Karpas-422 (cell line): ENCODE measurements around the gene KIF23. TPM values are rescaled to one million over a fixed set of nuclear protein-coding genes. Genes with fewer than 3 reads are reported as not detected.

Source experiments
- DNase-seq: peaks from one replicate; pipeline ENCODE4 v3.0.0-alpha.2; 2015
- H2AFZ ChIP-seq: fragments of 200-600 bp; sonication (generic); 2 replicates; pipeline ENCODE4 v1.6.1; 2014; ENCODE audit warnings: antibody characterized with exemption, low read length, mixed read lengths
- H3K27ac ChIP-seq: fragments of 200-600 bp; sonication (generic); 2 replicates; pipeline ENCODE4 v1.5.1; 2014; ENCODE audit warnings: mild to moderate bottlenecking, low read length, moderate library complexity
- H3K27me3 ChIP-seq: fragments of 200-600 bp; sonication (generic); 2 replicates; pipeline ENCODE4 v1.6.1; 2014; ENCODE audit warnings: low read length, mixed read lengths
- H3K36me3 ChIP-seq: fragments of 200-600 bp; sonication (generic); 2 replicates; pipeline ENCODE4 v1.6.1; 2014; ENCODE audit warnings: low read length, mixed read lengths; ENCODE audit not compliant: insufficient read depth
- H3K4me1 ChIP-seq: fragments of 200-600 bp; sonication (generic); 2 replicates; pipeline ENCODE4 v1.6.1; 2014; ENCODE audit warnings: mild to moderate bottlenecking, low read length, mixed read lengths
- H3K4me2 ChIP-seq: fragments of 200-600 bp; sonication (generic); 2 replicates; pipeline ENCODE4 v1.6.1; 2014; ENCODE audit warnings: low read length, low read depth, mild to moderate bottlenecking; ENCODE audit not compliant: poor library complexity, severe bottlenecking
- H3K4me3 ChIP-seq: fragments of 200-600 bp; sonication (generic); 2 replicates; pipeline ENCODE4 v1.5.1; 2014; ENCODE audit warnings: mild to moderate bottlenecking, antibody characterized with exemption, low read length, mixed read lengths
- H3K79me2 ChIP-seq: fragments of 200-600 bp; sonication (generic); 2 replicates; pipeline ENCODE4 v1.6.1; 2014; ENCODE audit warnings: mild to moderate bottlenecking, low read length, mixed read lengths
- H3K9ac ChIP-seq: fragments of 200-600 bp; sonication (generic); 2 replicates; pipeline ENCODE4 v1.6.0; 2014; ENCODE audit warnings: low read length
- H3K9me2 ChIP-seq: fragments of 200-600 bp; sonication (generic), shearing (Covaris generic); replicated peaks from 2 replicates; pipeline ENCODE4 v1.6.0; 2014; ENCODE audit warnings: mild to moderate bottlenecking, low read length, moderate library complexity; ENCODE audit not compliant: insufficient read depth
- H3K9me3 ChIP-seq: fragments of 300-700, 200-600 bp; sonication (generic); 2 replicates; pipeline ENCODE4 v1.6.1; 2014; ENCODE audit warnings: low read length, mixed read lengths
- H4K20me1 ChIP-seq: fragments of 200-600 bp; sonication (generic); 2 replicates; pipeline ENCODE4 v1.6.1; 2014; ENCODE audit warnings: mild to moderate bottlenecking, antibody characterized with exemption, low read length, low read depth; ENCODE audit not compliant: insufficient read depth
- total RNA-seq: library from RNA; depleted of rRNA; stranded (reverse); fragments of >200 nt; shearing (Covaris generic); gene quantifications from 2 replicates; pipeline ENCODE4 v1.2.3, GENCODE V29; 2014; ENCODE audit warnings: low replicate concordance; rRNA removed

KIF23 gene
- total RNA-seq: 28.2 and 32.4 TPM in 2 replicates

DNA sequence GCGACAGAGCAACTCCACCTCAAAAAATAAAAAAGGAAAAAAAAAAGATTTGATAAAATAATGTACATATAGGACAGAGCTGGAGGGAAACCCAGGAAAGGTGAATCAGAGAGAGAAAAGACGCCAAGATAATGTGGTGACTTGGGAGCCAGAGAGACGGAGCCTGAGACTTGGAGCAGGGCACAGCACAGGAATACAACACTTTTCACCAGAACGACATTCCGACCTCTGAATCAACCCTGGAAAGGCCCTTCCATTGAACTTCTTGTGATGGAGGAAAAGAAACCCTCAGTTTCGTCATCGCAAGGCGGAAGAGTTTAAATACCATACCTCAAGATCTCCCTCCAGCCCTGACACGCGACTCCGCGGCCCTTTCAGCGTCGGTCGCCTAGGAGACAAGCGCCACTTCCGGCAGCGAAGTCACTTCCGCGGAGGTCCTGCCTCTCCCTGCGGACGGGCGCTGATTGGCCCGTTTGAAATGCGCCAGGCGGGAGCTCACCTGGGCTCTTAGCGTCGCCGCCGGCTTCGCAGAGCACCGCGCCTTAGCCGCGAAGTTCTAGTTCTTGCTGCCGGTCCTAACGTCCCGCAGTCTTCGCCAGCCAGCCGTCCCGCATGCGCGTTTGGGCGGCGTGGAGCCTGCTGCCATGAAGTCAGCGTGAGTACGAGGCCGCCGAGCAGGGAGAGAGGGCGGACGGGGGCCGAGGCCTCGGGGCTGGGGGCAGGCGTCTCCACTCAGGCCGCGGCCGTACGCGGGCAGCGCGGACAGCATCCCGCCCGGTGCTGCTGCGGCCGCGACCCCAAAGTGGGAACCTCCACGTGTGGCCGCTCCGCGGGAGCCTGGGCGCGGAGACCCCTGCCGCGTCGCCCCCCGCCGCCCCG lies at the start of gene KIF23:
KIF23 (plus strand) TSS at position 528 of the 879 bp plus-strand sequence; CDS start at position 645, 117 bp downstream.
- Histone ChIP-seq H3K27ac (peak within 1 kb of the TSS; percentile 58), H3K4me1 (peaks cover 26% of the 10 kb centered on the region), H3K36me3 (peaks cover 18% of the 10 kb centered on the region), H3K79me2 (peaks cover 46% of the 10 kb centered on the region), H4K20me1 (no peaks in the 10 kb centered on the region), H3K4me3 (peak within 1 kb of the TSS; percentile 81), H3K4me2 (peak within 1 kb of the TSS; percentile 90), H3K9me2 (no peaks in the 10 kb centered on the region), H3K9me3 (no peaks in the 10 kb centered on the region), H3K27me3 (0 out of 2 replicates have a peak, but pooled peaks cover 2% of the 10 kb centered on the region), H2AFZ (peak within 1 kb of the TSS; percentile 86; the same call in 1 of the 2 replicates), H3K9ac (peak within 1 kb of the TSS; percentile 83)
- peak; percentile 98 for DNase-seq

GRCh38 chr15:69367236-69367635 lies 46.9 kb upstream of the KIF23 start:
- H3K4me3 ChIP-seq: no peak overlapping the region
- H3K27ac ChIP-seq: no peak overlapping the region
- no peaks in the 10 kb centered on the region for H3K79me2 ChIP-seq
- no peaks in the 10 kb centered on the region for H3K9me3 ChIP-seq
- no peak overlapping the region for H2AFZ ChIP-seq
- no peak for DNase-seq
- no peaks in the 10 kb centered on the region for H3K27me3 ChIP-seq
- no peak overlapping the region for H3K9ac ChIP-seq
- no peak overlapping the region for H3K4me2 ChIP-seq
- no peaks in the 10 kb centered on the region for H4K20me1 ChIP-seq
- no peaks in the 10 kb centered on the region for H3K9me2 ChIP-seq
- no peaks in the 10 kb centered on the region for H3K4me1 ChIP-seq
- no peaks in the 10 kb centered on the region for H3K36me3 ChIP-seq

DNA sequence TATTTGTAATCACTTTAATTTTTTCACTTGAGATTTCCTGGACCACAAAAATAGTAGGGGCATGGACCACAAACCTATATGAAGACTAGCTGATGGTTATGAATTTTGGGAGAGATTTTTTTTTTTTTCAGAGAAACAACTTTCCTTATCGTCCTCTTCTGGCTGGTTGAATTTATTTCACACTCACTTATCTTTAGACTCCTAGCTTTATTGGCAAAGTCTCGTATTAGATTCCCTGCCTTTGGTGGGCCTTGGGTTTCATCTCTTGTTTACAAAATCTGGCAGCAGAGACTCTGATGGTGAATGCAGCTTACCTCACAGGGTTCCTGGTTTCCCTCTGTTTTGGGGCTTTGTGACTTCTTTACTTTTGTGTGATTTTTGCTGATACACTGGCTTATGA lies 44.5 kb upstream of the KIF23 start:
- H3K27me3 ChIP-seq: no peaks in the 10 kb centered on the region

DNA sequence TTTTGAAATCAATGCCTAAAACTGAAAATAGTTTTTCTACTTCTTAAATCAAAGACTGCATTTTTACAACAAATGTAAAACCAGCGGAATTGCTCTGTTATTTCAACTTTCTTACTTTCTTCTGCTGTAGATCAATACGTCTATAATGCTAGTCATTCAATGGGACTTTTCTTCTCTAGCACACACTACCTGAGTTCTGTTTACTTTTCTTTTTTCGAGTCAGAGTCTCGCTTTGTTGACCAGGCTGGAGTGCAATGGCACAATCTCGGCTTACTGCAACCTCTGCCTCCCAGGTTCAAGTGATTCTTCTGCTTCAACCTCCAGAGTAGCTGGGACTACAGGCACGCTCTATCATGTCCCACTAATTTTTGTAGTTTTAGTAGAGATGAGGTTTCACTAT lies 40.7 kb upstream of the KIF23 start:
- no peaks in the 10 kb centered on the region for H3K4me1 ChIP-seq
- no peak overlapping the region for H3K27ac ChIP-seq
- H3K4me3 ChIP-seq: no peak overlapping the region
- no peak for DNase-seq
- H3K9me2 ChIP-seq: no peaks in the 10 kb centered on the region
- H3K79me2 ChIP-seq: no peaks in the 10 kb centered on the region
- H3K9ac ChIP-seq: no peak overlapping the region
- H3K4me2 ChIP-seq: no peak overlapping the region
- no peaks in the 10 kb centered on the region for H4K20me1 ChIP-seq
- no peaks in the 10 kb centered on the region for H3K27me3 ChIP-seq
- no peak overlapping the region for H2AFZ ChIP-seq
- H3K9me3 ChIP-seq: no peaks in the 10 kb centered on the region
- H3K36me3 ChIP-seq: no peaks in the 10 kb centered on the region

More for the DNA sequence above, 44.5 kb upstream of the KIF23 start:
- H3K9me3 ChIP-seq: no peaks in the 10 kb centered on the region
- no peak overlapping the region for H3K27ac ChIP-seq
- H3K36me3 ChIP-seq: no peaks in the 10 kb centered on the region
- no peak overlapping the region for H2AFZ ChIP-seq
- H3K9me2 ChIP-seq: no peaks in the 10 kb centered on the region
- H3K4me3 ChIP-seq: no peak overlapping the region
- no peaks in the 10 kb centered on the region for H4K20me1 ChIP-seq
- H3K9ac ChIP-seq: no peak overlapping the region
- no peaks in the 10 kb centered on the region for H3K4me1 ChIP-seq
- no peaks in the 10 kb centered on the region for H3K79me2 ChIP-seq
- DNase-seq: no peak
- no peak overlapping the region for H3K4me2 ChIP-seq

GRCh38 chr15:69375151-69375790 lies 38.9 kb upstream of the KIF23 start:
- Histone ChIP-seq H2AFZ (no peak overlapping the region), H3K4me2 (no peak overlapping the region), H4K20me1 (no peaks in the 10 kb centered on the region), H3K9ac (no peak overlapping the region), H3K36me3 (no peaks in the 10 kb centered on the region), H3K9me3 (no peaks in the 10 kb centered on the region), H3K27me3 (no peaks in the 10 kb centered on the region), H3K4me1 (no peaks in the 10 kb centered on the region), H3K9me2 (no peaks in the 10 kb centered on the region), H3K79me2 (no peaks in the 10 kb centered on the region), H3K27ac (no peak overlapping the region), H3K4me3 (no peak overlapping the region)
- no peak for DNase-seq

DNA sequence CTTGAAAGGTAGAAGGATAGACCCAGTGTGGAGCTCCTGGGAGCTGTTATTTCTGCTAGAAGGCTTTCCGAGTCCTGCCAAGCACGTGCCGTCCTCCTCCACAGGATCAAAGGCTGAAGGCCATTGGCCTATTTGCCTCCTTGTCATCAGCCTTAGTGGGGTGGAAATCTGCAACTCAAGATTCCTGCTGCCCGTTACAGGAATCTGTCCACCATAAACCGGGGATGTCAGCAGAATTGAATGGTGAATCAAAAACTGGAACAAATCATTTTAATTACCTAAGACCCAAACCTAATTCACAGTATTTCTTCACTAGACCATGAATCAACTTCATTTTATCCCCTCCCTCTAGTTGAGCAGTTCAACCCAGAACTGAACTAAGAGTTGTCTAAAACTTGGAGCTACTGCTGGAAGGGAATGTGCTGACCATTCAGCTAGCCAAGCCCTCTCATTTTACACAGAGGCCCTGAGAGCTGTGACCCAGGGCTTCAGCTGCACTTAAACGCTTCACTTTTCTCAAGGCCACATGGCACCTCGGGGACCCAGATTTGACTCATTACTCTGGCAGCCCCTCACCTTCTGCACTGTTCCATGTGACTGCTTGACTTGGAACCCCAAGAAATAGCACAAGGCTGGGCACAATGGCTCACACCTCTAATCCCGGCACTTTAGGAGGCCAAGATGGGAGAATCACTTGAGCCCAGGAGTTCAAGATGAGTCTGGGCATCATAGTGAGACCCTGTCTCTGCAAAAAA lies 36.8 kb upstream of the KIF23 start:
- no peaks in the 10 kb centered on the region for H3K4me1 ChIP-seq
- no peak overlapping the region for H3K9ac ChIP-seq
- H3K27me3 ChIP-seq: no peaks in the 10 kb centered on the region
- H3K4me2 ChIP-seq: no peak overlapping the region
- no peaks in the 10 kb centered on the region for H4K20me1 ChIP-seq
- no peak overlapping the region for H3K27ac ChIP-seq
- H3K9me3 ChIP-seq: no peaks in the 10 kb centered on the region
- no peaks in the 10 kb centered on the region for H3K79me2 ChIP-seq
- DNase-seq: no peak
- H3K4me3 ChIP-seq: no peak overlapping the region
- H3K9me2 ChIP-seq: no peaks in the 10 kb centered on the region
- H3K36me3 ChIP-seq: no peaks in the 10 kb centered on the region
- no peak overlapping the region for H2AFZ ChIP-seq

DNA sequence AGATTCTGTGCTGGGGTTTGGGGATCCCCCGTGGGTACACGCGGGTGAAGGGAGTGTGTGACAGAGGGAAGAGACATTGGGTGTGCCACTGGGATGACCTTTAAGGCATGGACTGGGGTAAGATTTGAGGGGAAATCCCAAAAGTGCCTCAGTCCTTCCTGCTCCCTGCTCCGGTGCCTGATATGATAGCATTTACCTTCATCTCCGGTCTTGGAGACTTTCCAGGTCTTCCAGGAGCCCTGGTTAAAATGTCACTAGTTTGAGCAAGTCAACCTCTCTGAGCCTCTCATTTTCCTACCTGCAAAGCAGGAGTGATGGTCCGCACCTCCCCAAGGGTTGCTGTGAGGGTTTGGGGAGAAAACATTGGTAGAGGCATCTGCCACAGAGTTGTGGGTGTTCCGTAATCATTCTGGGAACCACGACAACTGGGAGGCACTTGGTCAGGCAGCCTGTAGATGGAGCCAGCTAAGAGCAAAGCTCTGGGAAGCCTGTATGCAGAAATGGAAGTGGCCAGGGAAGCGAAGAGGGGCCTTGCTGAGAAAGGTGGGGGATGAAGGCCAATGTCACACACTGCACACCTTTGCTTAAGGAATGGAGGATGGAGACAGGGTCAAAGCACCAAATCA lies 33.9 kb upstream of the KIF23 start:
- no peak overlapping the region for H2AFZ ChIP-seq

More for the DNA sequence above, 33.9 kb upstream of the KIF23 start:
- Histone ChIP-seq H3K9me2 (no peaks in the 10 kb centered on the region), H3K27ac (no peak overlapping the region), H3K36me3 (no peaks in the 10 kb centered on the region), H4K20me1 (no peaks in the 10 kb centered on the region), H3K27me3 (no peaks in the 10 kb centered on the region), H3K9ac (no peak overlapping the region), H3K9me3 (no peaks in the 10 kb centered on the region), H3K4me2 (no peak overlapping the region), H3K79me2 (no peaks in the 10 kb centered on the region), H3K4me3 (no peak overlapping the region), H3K4me1 (no peaks in the 10 kb centered on the region)
- DNase-seq: no peak
